ENCODE measurements around the gene TBL3. TPM values are rescaled to one million over a fixed set of nuclear protein-coding genes. Genes with fewer than 3 reads are reported as not detected.
"Not testable (repeated sequence)": the region's sequence is repeated elsewhere in the genome, so short reads cannot be mapped to it uniquely, and the experiment has no call there.

Gene TBL3
- polyA plus RNA-seq, 1 donor: 32.9 TPM

DNA sequence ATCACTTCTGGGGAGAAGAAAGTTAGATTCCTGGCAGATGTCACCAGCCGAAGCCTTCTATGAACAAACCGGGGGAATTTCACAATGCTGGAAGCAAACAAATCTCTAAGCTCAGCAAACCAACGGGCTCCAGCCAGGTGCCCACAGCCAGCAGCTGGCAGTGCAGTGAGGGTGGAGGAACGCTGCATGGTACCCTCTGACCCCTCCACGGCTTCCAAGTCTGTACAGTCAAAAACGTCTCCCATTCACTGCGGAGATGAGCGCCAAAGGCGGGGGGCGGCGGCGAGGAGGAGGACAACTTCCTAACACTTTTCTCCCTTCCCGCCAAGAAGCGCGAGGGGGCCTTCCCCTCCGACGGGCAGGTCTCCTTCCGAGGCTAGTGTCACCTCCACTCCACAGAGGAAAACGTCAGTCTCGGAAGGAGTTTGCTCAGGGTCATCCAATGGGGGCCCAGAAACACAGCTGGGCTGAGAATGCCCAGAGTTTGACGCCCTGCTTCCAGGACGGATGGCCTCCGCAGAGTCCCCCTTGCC, 36.8 kb downstream of the TBL3 start:
- peak in 1 of 2 donors; percentile 42 for DNase-seq
- peaks cover 40% of the 10 kb centered on the region for H3K4me1 ChIP-seq (ENCODE audit: control insufficient read depth, insufficient read depth, low read length)

DNA sequence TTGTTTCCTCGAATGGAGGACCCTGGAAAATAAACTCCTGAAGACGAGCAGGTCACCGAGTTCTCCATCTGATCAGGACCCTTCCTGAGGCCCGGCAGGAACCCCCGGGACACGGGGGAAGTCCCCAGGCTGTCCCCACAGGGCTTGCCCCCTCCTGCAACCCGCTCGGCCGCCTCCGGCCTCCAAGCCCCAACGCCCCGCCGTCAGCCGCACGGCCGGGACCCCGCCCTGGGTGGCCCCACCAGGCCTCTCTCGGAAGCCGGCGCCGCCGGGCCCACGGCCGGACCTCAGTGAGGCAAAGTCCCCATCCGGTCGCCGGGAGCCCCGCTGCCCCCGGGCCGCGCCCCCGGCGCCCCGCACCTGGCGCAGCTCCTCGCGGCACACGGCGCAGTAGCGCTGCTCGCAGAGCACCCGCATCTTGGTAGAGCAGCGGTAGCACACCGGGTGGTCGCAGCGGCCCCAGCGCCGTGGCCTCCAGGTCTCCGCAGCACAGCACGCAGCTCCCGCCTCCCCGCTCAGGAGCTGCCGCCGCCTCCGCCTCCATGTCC, 37.4 kb downstream of the TBL3 start:
- Histone ChIP-seq H3K36me3 (ENCODE audit: control insufficient read depth, insufficient read depth, low read length) (peaks cover 15% of the 10 kb centered on the region), H3K4me3 (ENCODE audit: low read length) (peak overlapping the region; percentile 71), H3K27me3 (ENCODE audit: control insufficient read depth, insufficient read depth, low read length) (no peaks in the 10 kb centered on the region), H3K27ac (ENCODE audit: low read length) (peak overlapping the region; percentile 45), H3K4me1 (ENCODE audit: control insufficient read depth, insufficient read depth, low read length) (peaks cover 35% of the 10 kb centered on the region), H3K9me3 (ENCODE audit: control insufficient read depth, low read depth, low read length) (no peaks in the 10 kb centered on the region)
- no CpG with 5 or more reads among the region's 55 CpGs for WGBS (ENCODE audit: insufficient coverage, low lambda C conversion rate)
- peak in 1 of 2 donors; percentile 67 for DNase-seq

More for the DNA sequence above, 36.8 kb downstream of the TBL3 start:
- no CpG with 5 or more reads among the region's 23 CpGs for WGBS (ENCODE audit: insufficient coverage, low lambda C conversion rate)
- Histone ChIP-seq H3K36me3 (ENCODE audit: control insufficient read depth, insufficient read depth, low read length) (peaks cover 15% of the 10 kb centered on the region), H3K4me3 (ENCODE audit: low read length) (peak overlapping the region; percentile 71), H3K27me3 (ENCODE audit: control insufficient read depth, insufficient read depth, low read length) (no peaks in the 10 kb centered on the region), H3K27ac (ENCODE audit: low read length) (peak overlapping the region; percentile 45), H3K9me3 (ENCODE audit: control insufficient read depth, low read depth, low read length) (no peaks in the 10 kb centered on the region)

GRCh38 chr16:2009791-2010510, 38.1 kb downstream of the TBL3 start, which contains the start of gene ZNF598:
Gene ZNF598, minus strand, starts transcription at chr16:2009821.
- Histone ChIP-seq H3K9me3 (ENCODE audit: control insufficient read depth, low read depth, low read length) (no peaks in the 10 kb centered on the region), H3K36me3 (ENCODE audit: control insufficient read depth, insufficient read depth, low read length) (peaks cover 15% of the 10 kb centered on the region), H3K27ac (ENCODE audit: low read length) (peak within 1 kb of the TSS; percentile 68), H3K4me3 (ENCODE audit: low read length) (peak within 1 kb of the TSS; percentile 71), H3K27me3 (ENCODE audit: control insufficient read depth, insufficient read depth, low read length) (no peaks in the 10 kb centered on the region), H3K4me1 (ENCODE audit: control insufficient read depth, insufficient read depth, low read length) (peaks cover 33% of the 10 kb centered on the region)
- WGBS (ENCODE audit: insufficient coverage, low lambda C conversion rate): no CpG with 5 or more reads among the region's 52 CpGs
- DNase-seq: peak; percentile 89 to 90

GRCh38 chr16:2011726-2012125, 39.9 kb downstream of the TBL3 start:
- H3K4me3 ChIP-seq (ENCODE audit: low read length); H3K36me3 ChIP-seq (ENCODE audit: control insufficient read depth, insufficient read depth, low read length); H3K27me3 ChIP-seq (ENCODE audit: control insufficient read depth, insufficient read depth, low read length); DNase-seq; H3K27ac ChIP-seq (ENCODE audit: low read length); H3K9me3 ChIP-seq (ENCODE audit: control insufficient read depth, low read depth, low read length): not testable (repeated sequence)
- peaks cover 40% of the 10 kb centered on the region for H3K4me1 ChIP-seq (ENCODE audit: control insufficient read depth, insufficient read depth, low read length)
- WGBS (ENCODE audit: insufficient coverage, low lambda C conversion rate): no CpG with 5 or more reads among the region's 9 CpGs

DNA sequence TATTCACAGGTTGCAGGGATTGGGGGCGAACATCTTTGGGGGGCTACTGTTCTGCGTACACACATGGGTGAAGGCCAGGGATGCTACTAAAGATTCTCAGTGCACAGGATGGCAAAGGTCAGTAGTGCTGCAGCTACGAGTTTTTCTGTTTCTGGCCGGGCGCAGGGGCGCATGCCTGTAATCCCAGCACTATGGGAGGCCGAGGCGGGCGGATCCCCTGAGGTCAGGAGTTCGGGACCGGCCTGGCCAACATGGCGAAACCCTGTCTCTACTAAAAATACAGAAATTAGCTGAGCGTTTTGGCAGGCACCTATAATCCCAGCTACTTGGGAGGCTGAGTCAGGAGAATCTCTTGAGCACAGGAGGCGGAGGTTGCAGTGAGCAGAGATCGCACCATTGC, 41.7 kb downstream of the TBL3 start:
- no peak overlapping the region for H3K27ac ChIP-seq (ENCODE audit: low read length)
- no peak for DNase-seq
- no peak overlapping the region for H3K4me3 ChIP-seq (ENCODE audit: low read length)
- H3K4me1 ChIP-seq (ENCODE audit: control insufficient read depth, insufficient read depth, low read length): peaks cover 22% of the 10 kb centered on the region
- no peaks in the 10 kb centered on the region for H3K36me3 ChIP-seq (ENCODE audit: control insufficient read depth, insufficient read depth, low read length)
- WGBS (ENCODE audit: insufficient coverage, low lambda C conversion rate): no CpG with 5 or more reads among the region's 15 CpGs
- no peaks in the 10 kb centered on the region for H3K9me3 ChIP-seq (ENCODE audit: control insufficient read depth, low read depth, low read length)
- no peaks in the 10 kb centered on the region for H3K27me3 ChIP-seq (ENCODE audit: control insufficient read depth, insufficient read depth, low read length)

DNA sequence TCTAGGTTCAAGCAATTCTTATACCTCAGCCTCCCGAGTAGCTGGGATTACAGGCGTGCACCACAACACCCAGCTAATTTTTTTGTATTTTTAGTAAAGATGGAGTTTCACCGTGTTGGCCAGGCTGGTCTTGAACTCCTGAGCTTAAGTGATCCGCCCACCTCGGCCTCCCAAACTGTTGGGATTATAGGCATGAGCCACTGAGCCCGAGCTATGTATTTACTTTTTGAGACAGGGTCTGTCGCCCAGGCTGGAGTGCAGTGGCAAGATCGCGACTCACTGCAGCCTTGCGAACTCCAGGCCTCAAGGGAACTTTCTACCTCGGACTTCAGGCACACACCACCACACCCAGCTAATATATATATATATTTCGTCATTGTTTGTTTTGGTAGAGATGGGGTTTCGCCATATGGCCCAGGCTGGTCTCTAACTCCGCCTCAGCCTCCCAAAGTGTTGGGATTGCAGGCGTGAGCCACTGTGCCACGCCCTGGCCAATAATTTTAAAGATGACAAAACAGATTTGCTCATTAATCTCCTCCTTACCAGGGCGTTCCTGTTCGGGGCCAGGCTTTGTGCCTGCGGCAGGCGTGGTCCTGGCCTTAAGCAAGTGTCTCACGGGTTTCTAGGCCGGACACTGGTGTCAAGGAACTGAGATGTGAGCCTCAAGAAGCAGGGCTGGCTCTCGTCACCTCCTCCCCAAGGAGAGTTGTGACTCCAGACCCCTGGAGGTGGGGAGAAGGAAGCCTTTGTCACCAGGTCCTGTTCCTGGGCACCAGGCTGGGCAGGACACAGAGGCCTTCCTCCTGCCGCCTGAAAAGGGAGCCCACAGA, 43.5 kb downstream of the TBL3 start:
- H3K4me3 ChIP-seq (ENCODE audit: low read length): no peak overlapping the region
- H3K9me3 ChIP-seq (ENCODE audit: control insufficient read depth, low read depth, low read length): peaks cover 4% of the 10 kb centered on the region
- no CpG with 5 or more reads among the region's 24 CpGs for WGBS (ENCODE audit: insufficient coverage, low lambda C conversion rate)
- H3K27ac ChIP-seq (ENCODE audit: low read length): peak overlapping the region; percentile 89
- peaks cover 21% of the 10 kb centered on the region for H3K4me1 ChIP-seq (ENCODE audit: control insufficient read depth, insufficient read depth, low read length)
- H3K27me3 ChIP-seq (ENCODE audit: control insufficient read depth, insufficient read depth, low read length): peaks cover 14% of the 10 kb centered on the region
- DNase-seq: peak; percentile 81 to 90
- no peaks in the 10 kb centered on the region for H3K36me3 ChIP-seq (ENCODE audit: control insufficient read depth, insufficient read depth, low read length)

- 90% methylated on average over 2 of the region's 7 CpGs for WGBS (ENCODE audit: insufficient coverage, low lambda C conversion rate)
- DNase-seq: no peak
- no peak overlapping the region for H3K4me3 ChIP-seq (ENCODE audit: low read length)
- H3K27me3 ChIP-seq (ENCODE audit: control insufficient read depth, insufficient read depth, low read length): peaks cover 19% of the 10 kb centered on the region
- H3K36me3 ChIP-seq (ENCODE audit: control insufficient read depth, insufficient read depth, low read length): no peaks in the 10 kb centered on the region
- H3K9me3 ChIP-seq (ENCODE audit: control insufficient read depth, low read depth, low read length): peaks cover 4% of the 10 kb centered on the region
- H3K27ac ChIP-seq (ENCODE audit: low read length): peak overlapping the region; percentile 89
- peaks cover 23% of the 10 kb centered on the region for H3K4me1 ChIP-seq (ENCODE audit: control insufficient read depth, insufficient read depth, low read length)
These were observed 44.0 kb downstream of the TBL3 start for GRCh38 chr16:2015947-2016208.

GRCh38 chr16:2016407-2016922, 44.6 kb downstream of the TBL3 start:
- no peak for DNase-seq
- no peaks in the 10 kb centered on the region for H3K36me3 ChIP-seq (ENCODE audit: control insufficient read depth, insufficient read depth, low read length)
- WGBS (ENCODE audit: insufficient coverage, low lambda C conversion rate): no CpG with 5 or more reads among the region's 13 CpGs
- H3K9me3 ChIP-seq (ENCODE audit: control insufficient read depth, low read depth, low read length): peaks cover 4% of the 10 kb centered on the region
- H3K4me3 ChIP-seq (ENCODE audit: low read length): no peak overlapping the region
- H3K27me3 ChIP-seq (ENCODE audit: control insufficient read depth, insufficient read depth, low read length): peaks cover 24% of the 10 kb centered on the region
- no peak overlapping the region for H3K27ac ChIP-seq (ENCODE audit: low read length)
- H3K4me1 ChIP-seq (ENCODE audit: control insufficient read depth, insufficient read depth, low read length): peaks cover 25% of the 10 kb centered on the region

DNA sequence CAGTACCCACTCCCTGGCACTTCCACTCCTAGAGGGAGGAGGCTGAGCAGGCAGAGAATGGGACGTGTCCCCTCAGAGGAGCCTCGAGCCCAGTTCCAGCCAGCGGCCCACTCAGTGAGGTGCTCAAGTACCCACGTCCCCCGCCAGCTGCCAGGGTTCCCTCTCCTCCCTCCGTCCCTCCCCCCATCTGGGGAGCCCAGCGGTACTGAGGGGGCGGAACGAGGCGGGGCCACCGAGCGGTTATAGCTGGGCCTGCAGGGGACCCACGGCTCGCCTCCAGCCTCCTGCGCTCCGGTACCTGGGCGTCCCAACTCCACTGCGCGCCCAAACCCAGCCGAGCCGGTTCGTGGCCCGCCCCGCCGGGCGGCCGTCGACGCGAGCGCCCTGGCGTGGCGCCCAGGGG, 47.7 kb downstream of the TBL3 start, which contains the start of gene NPW:
TSS of gene NPW (plus strand) at position 268 of the 403 bp plus-strand sequence.
- H3K4me1 ChIP-seq (ENCODE audit: control insufficient read depth, insufficient read depth, low read length): peaks cover 41% of the 10 kb centered on the region
- no CpG with 5 or more reads among the region's 33 CpGs for WGBS (ENCODE audit: insufficient coverage, low lambda C conversion rate)
- H3K9me3 ChIP-seq (ENCODE audit: control insufficient read depth, low read depth, low read length): peaks cover 4% of the 10 kb centered on the region
- H3K36me3 ChIP-seq (ENCODE audit: control insufficient read depth, insufficient read depth, low read length): no peaks in the 10 kb centered on the region
- H3K27me3 ChIP-seq (ENCODE audit: control insufficient read depth, insufficient read depth, low read length): peaks cover 28% of the 10 kb centered on the region
- peak within 1 kb of the TSS; percentile 24 for H3K4me3 ChIP-seq (ENCODE audit: low read length)
- H3K27ac ChIP-seq (ENCODE audit: low read length): no peak within 1 kb of the TSS
- DNase-seq: no peak
